NCI-H526 (cell line): ENCODE measurements around the gene SAPCD2.
"Not testable (repeated sequence)": the region's sequence is repeated elsewhere in the genome, so short reads cannot be mapped to it uniquely, and the experiment has no call there.

Experiments used
- DNase-seq, 2 experiments: peaks; one replicate each; lab custom pipeline; 2025; lab: John Stamatoyannopoulos, UW

SAPCD2 gene

GRCh38 chr9:137064880-137065164 lies 5.5 kb downstream of the SAPCD2 start:
- no peak for DNase-seq

- DNase-seq: peak in 1 of 2 experiments; percentile 61
Measured at GRCh38 chr9:137064027-137064879, 6.1 kb downstream of the SAPCD2 start.

GRCh38 chr9:137063311-137064026 lies 6.9 kb downstream of the SAPCD2 start:
- no peak for DNase-seq

- DNase-seq: not testable (repeated sequence)
Measured at GRCh38 chr9:137062798-137063197, 7.6 kb downstream of the SAPCD2 start.

GRCh38 chr9:137062384-137062783 lies 8.0 kb downstream of the SAPCD2 start:
- DNase-seq: no peak

GRCh38 chr9:137058521-137059234 lies 11.7 kb downstream of the SAPCD2 start:
- no peak for DNase-seq

GRCh38 chr9:137057545-137057944 lies 12.8 kb downstream of the SAPCD2 start:
- DNase-seq: no peak

GRCh38 chr9:137056739-137057415 lies 13.5 kb downstream of the SAPCD2 start:
- no peak for DNase-seq

- DNase-seq: no peak
Measured at GRCh38 chr9:137055385-137056364, 14.7 kb downstream of the SAPCD2 start.

GRCh38 chr9:137054932-137055384 lies 15.4 kb downstream of the SAPCD2 start:
- DNase-seq: no peak

- peak in 1 of 2 experiments; percentile 74 for DNase-seq
Measured at GRCh38 chr9:137053944-137054931, 16.1 kb downstream of the SAPCD2 start, which contains the start of gene ENTPD2. TSS of gene ENTPD2 (minus strand) at chr9:137054061. CDS start at chr9:137053997, 64 bp downstream.

GRCh38 chr9:137052998-137053943 lies 17.1 kb downstream of the SAPCD2 start:
- DNase-seq: peak in 1 of 2 experiments; percentile 53

- no peak for DNase-seq
Measured at GRCh38 chr9:137052293-137052692, 18.1 kb downstream of the SAPCD2 start.

GRCh38 chr9:137051145-137051724 lies 19.1 kb downstream of the SAPCD2 start:
- no peak for DNase-seq

- DNase-seq: peak in 1 of 2 experiments; percentile 25
Measured at GRCh38 chr9:137050570-137050969, 19.8 kb downstream of the SAPCD2 start.

- DNase-seq: peak in 1 of 2 experiments; percentile 81
Measured at GRCh38 chr9:137049544-137050449, 20.6 kb downstream of the SAPCD2 start.
